ENCODE data around the gene SPATA13. TPM values are rescaled to one million over a fixed set of nuclear protein-coding genes. Genes with fewer than 3 reads are reported as not detected.

The SPATA13 gene
- total RNA-seq, 1 experiment from 2014 or later = 10.5 TPM

DNA sequence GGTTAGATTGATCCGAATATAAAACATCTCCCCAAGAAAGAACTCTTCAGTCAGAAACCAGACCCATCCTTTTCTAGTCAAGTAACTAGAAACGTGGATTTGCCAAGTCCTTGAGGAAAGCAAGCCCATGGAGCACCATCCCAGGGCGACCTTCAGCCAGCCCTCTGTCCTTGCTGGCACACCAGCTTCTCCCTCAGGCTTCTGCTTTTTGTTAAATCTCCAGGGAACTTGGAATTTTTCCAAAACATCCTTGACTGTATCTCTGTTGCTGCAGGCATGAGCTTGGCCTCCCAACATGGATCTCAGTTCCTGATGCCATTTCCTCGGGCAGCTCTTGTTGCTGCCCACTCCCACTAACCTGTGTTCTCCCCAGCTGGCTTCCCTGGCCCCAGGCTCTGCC is 121.7 kb downstream of the SPATA13 start:
- Mint-ChIP-seq H3K36me3 (ENCODE audit: insufficient read depth, unreplicated experiment) (peaks cover 4% of the 10 kb centered on the region), H3K9me3 (ENCODE audit: unreplicated experiment) (no peaks in the 10 kb centered on the region), H3K27ac (ENCODE audit: unreplicated experiment) (no peak overlapping the region), H3K4me1 (ENCODE audit: low read depth, unreplicated experiment) (no peaks in the 10 kb centered on the region), H3K4me3 (ENCODE audit: unreplicated experiment) (no peak overlapping the region), H3K27me3 (ENCODE audit: insufficient read depth, unreplicated experiment) (no peaks in the 10 kb centered on the region)
- intact Hi-C loops (cut with micrococcal nuclease; ENCODE audit: unreplicated experiment) = no loop called here
- no peaks in the 10 kb centered on the region for H3K9me3 ChIP-seq
- ChIA-PET CTCF (no interaction called here), POLR2A (no interaction called here)
- BruUV-seq (replicated peaks) = no TSS peak
- H3K4me3 ChIP-seq (ENCODE audit: low read depth, low read length) = no peak overlapping the region
- no peaks in the 10 kb centered on the region for H3K27me3 ChIP-seq (replicated peaks; ENCODE audit: control insufficient read depth, insufficient read depth, low read length)
- TF ChIP-seq CTCF (IDR thresholded peaks at IDR 0.05; ENCODE audit: insufficient read depth in 1 of 2, low read depth in 1 of 2, low read length in 1 of 2, severe bottlenecking in 1 of 2, unreplicated experiment in 1 of 2) = no peak
- no peaks in the 10 kb centered on the region; the same call in 1 of the 2 replicates for H3K36me3 ChIP-seq (ENCODE audit: control insufficient read depth, insufficient read depth, low read length)
- no peaks in the 10 kb centered on the region for H3K4me1 ChIP-seq
- DNase-seq = no peak

- POLR2A ChIA-PET = no interaction called here
- intact Hi-C loops (cut with micrococcal nuclease; ENCODE audit: unreplicated experiment) = no loop called here
- Histone ChIP-seq H3K4me1 (no peaks in the 10 kb centered on the region), H3K36me3 (ENCODE audit: control insufficient read depth, insufficient read depth, low read length) (no peaks in the 10 kb centered on the region; the same call in 1 of the 2 replicates), H3K27me3 (replicated peaks; ENCODE audit: control insufficient read depth, insufficient read depth, low read length) (no peaks in the 10 kb centered on the region), H3K9me3 (no peaks in the 10 kb centered on the region), H3K4me3 (ENCODE audit: low read depth, low read length) (no peak overlapping the region)
- H3K4me3 Mint-ChIP-seq (ENCODE audit: unreplicated experiment) = no peak overlapping the region
- DNase-seq = no peak
- no peak for TF ChIP-seq CTCF (IDR thresholded peaks at IDR 0.05; ENCODE audit: insufficient read depth in 1 of 2, low read depth in 1 of 2, low read length in 1 of 2, severe bottlenecking in 1 of 2, unreplicated experiment in 1 of 2)
- CTCF ChIA-PET = interaction anchor here (0.9 kb wide), 1 partner anchor 56 kb away, joined by 4 read pairs; no protein-coding TSS in a partner anchor
- BruUV-seq (replicated peaks) = no TSS peak
- H3K9me3 Mint-ChIP-seq (ENCODE audit: unreplicated experiment) = no peaks in the 10 kb centered on the region
- H3K4me1 Mint-ChIP-seq (ENCODE audit: low read depth, unreplicated experiment) = no peaks in the 10 kb centered on the region
- H3K27ac Mint-ChIP-seq (ENCODE audit: unreplicated experiment) = no peak overlapping the region
- H3K27me3 Mint-ChIP-seq (ENCODE audit: insufficient read depth, unreplicated experiment) = no peaks in the 10 kb centered on the region
- H3K36me3 Mint-ChIP-seq (ENCODE audit: insufficient read depth, unreplicated experiment) = peaks cover 4% of the 10 kb centered on the region
These were observed 124.5 kb downstream of the SPATA13 start for GRCh38 chr13:24284889-24285565.

DNA sequence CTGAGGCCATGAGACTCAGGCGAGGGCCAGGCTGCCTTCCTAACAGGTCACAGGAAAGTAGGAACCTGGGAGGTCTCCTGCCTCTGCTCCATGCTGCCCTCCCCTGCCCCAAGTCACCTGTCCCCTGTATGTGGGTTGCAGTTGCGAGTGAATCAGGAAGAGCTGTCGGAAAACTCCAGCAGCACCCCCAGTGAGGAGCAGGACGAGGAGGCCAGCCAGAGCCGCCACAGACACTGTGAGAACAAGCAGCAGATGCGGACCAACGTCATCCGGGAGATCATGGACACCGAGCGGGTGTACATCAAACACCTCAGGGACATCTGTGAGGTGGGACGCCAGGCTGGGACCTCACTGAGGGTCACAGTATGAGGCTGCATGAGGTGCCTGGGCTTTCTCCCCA is 126.1 kb downstream of the SPATA13 start:
- Mint-ChIP-seq H3K36me3 (ENCODE audit: insufficient read depth, unreplicated experiment) (peaks cover 4% of the 10 kb centered on the region), H3K27ac (ENCODE audit: unreplicated experiment) (no peak overlapping the region), H3K27me3 (ENCODE audit: insufficient read depth, unreplicated experiment) (no peaks in the 10 kb centered on the region), H3K4me3 (ENCODE audit: unreplicated experiment) (no peak overlapping the region), H3K9me3 (ENCODE audit: unreplicated experiment) (no peaks in the 10 kb centered on the region), H3K4me1 (ENCODE audit: low read depth, unreplicated experiment) (no peaks in the 10 kb centered on the region)
- CTCF ChIA-PET = no interaction called here
- Histone ChIP-seq H3K4me3 (ENCODE audit: low read depth, low read length) (no peak overlapping the region), H3K9me3 (no peaks in the 10 kb centered on the region), H3K4me1 (no peaks in the 10 kb centered on the region), H3K36me3 (ENCODE audit: control insufficient read depth, insufficient read depth, low read length) (no peaks in the 10 kb centered on the region; the same call in 1 of the 2 replicates), H3K27me3 (replicated peaks; ENCODE audit: control insufficient read depth, insufficient read depth, low read length) (no peaks in the 10 kb centered on the region)
- TF ChIP-seq CTCF (IDR thresholded peaks at IDR 0.05; ENCODE audit: insufficient read depth in 1 of 2, low read depth in 1 of 2, low read length in 1 of 2, severe bottlenecking in 1 of 2, unreplicated experiment in 1 of 2) = no peak
- no TSS peak for BruUV-seq (replicated peaks)
- no peak for DNase-seq
- POLR2A ChIA-PET = no interaction called here
- intact Hi-C loops (cut with micrococcal nuclease; ENCODE audit: unreplicated experiment) = no loop called here

All from Caco-2 (cell line).